GM18909 (cell line): ENCODE measurements around the gene ABT1.

Experiments
- ATAC-seq: cut with Tn5 transposase; IDR thresholded peaks from one replicate; pipeline ENCODE4 v1.9.1; 2021; ENCODE audit warnings: mild to moderate bottlenecking; ENCODE audit not compliant: unreplicated experiment, poor library complexity

The ABT1 gene

GRCh38 chr6:26600759-26601158 lies 4.0 kb downstream of the ABT1 start:
- no peak for ATAC-seq

- ATAC-seq, result no peak
Observed at GRCh38 chr6:26602262-26602661, 5.5 kb downstream of the ABT1 start.

GRCh38 chr6:26604026-26604425 lies 7.3 kb downstream of the ABT1 start:
- no peak for ATAC-seq

GRCh38 chr6:26604797-26605196 lies 8.0 kb downstream of the ABT1 start:
- no peak for ATAC-seq

GRCh38 chr6:26607434-26608230 lies 10.9 kb downstream of the ABT1 start:
- peak; percentile 77 for ATAC-seq

GRCh38 chr6:26609463-26609862 lies 12.7 kb downstream of the ABT1 start:
- ATAC-seq, result no peak

GRCh38 chr6:26611599-26611998 lies 14.8 kb downstream of the ABT1 start:
- ATAC-seq, result no peak

GRCh38 chr6:26613201-26613600 lies 16.4 kb downstream of the ABT1 start:
- no peak for ATAC-seq

- ATAC-seq, result no peak
Observed at GRCh38 chr6:26613689-26614683, 17.2 kb downstream of the ABT1 start.

GRCh38 chr6:26623339-26623859 lies 26.6 kb downstream of the ABT1 start:
- no peak for ATAC-seq

- no peak for ATAC-seq
Observed at GRCh38 chr6:26624557-26624956, 27.8 kb downstream of the ABT1 start.

GRCh38 chr6:26627843-26628242 lies 31.1 kb downstream of the ABT1 start:
- ATAC-seq, result no peak

- ATAC-seq, result no peak
Observed at GRCh38 chr6:26629359-26629758, 32.6 kb downstream of the ABT1 start.

GRCh38 chr6:26640806-26641205 lies 44.1 kb downstream of the ABT1 start:
- ATAC-seq, result no peak

GRCh38 chr6:26646074-26646473 lies 49.3 kb downstream of the ABT1 start:
- no peak for ATAC-seq
